Ascending aorta (tissue), 2 donors: ENCODE measurements around the gene JAZF1. TPM values are rescaled to one million over a fixed set of nuclear protein-coding genes. Genes with fewer than 3 reads are reported as not detected.
A peak's percentile ranks its signal among the peaks of the same experiment; 100 is the strongest.

Experiments used
- DNase-seq, 2 donors: peaks; one replicate each; pipeline ENCODE4 v3.0.0-alpha.2; 2019; ENCODE audit warnings: low spot score in 2 of 2
- H3K27ac ChIP-seq, 2 donors: fragments of 200-600 bp; sonication (generic); one replicate each; pipeline ENCODE4 v1.5.1; 2016 to 2017; ENCODE audit warnings: mild to moderate bottlenecking in 1 of 2
- H3K27me3 ChIP-seq: fragments of 200-600 bp; sonication (generic); one replicate; pipeline ENCODE4 v1.5.1; 2017
- H3K36me3 ChIP-seq, 2 donors: fragments of 200-600 bp; sonication (generic); one replicate each; pipeline ENCODE4 v1.5.1; 2016
- H3K4me1 ChIP-seq, 2 donors: fragments of 200-600 bp; sonication (generic); one replicate each; pipeline ENCODE4 v1.5.1; 2016 to 2017; ENCODE audit warnings: mild to moderate bottlenecking in 1 of 2
- H3K4me3 ChIP-seq, 2 donors: fragments of 200-600 bp; sonication (generic); one replicate each; pipeline ENCODE4 v1.5.1; 2016 to 2017; ENCODE audit warnings: mild to moderate bottlenecking in 1 of 2
- H3K9me3 ChIP-seq, 2 donors: fragments of 200-600 bp; sonication (generic); one replicate each; pipeline ENCODE4 v1.5.1; 2016
- intact Hi-C: fragments of 100-400 bp; cut with DNase I; formaldehyde crosslinking; loops from one replicate; pipeline ENCODE4 v1.15.1; 2023
- total RNA-seq: library from RNA; depleted of rRNA; stranded (reverse); fragments of >200 nt; gene quantifications from one replicate; pipeline ENCODE4 v1.1.0, GENCODE V29; 2016
- TF ChIP-seq, protein P1 (sequence below), 3 experiments: fragments of 200-600 bp in 2 of 3; fragments of 450-650 bp in 1 of 3; sonication (generic) in 2 of 3; IDR thresholded peaks; one replicate each; pipeline ENCODE4 v1.5.1; 2016 to 2019; ENCODE audit warnings: antibody characterized with exemption in 3 of 3, mild to moderate bottlenecking in 1 of 3, moderate library complexity in 1 of 3

JAZF1 gene
- total RNA-seq, result 37.7 TPM

DNA sequence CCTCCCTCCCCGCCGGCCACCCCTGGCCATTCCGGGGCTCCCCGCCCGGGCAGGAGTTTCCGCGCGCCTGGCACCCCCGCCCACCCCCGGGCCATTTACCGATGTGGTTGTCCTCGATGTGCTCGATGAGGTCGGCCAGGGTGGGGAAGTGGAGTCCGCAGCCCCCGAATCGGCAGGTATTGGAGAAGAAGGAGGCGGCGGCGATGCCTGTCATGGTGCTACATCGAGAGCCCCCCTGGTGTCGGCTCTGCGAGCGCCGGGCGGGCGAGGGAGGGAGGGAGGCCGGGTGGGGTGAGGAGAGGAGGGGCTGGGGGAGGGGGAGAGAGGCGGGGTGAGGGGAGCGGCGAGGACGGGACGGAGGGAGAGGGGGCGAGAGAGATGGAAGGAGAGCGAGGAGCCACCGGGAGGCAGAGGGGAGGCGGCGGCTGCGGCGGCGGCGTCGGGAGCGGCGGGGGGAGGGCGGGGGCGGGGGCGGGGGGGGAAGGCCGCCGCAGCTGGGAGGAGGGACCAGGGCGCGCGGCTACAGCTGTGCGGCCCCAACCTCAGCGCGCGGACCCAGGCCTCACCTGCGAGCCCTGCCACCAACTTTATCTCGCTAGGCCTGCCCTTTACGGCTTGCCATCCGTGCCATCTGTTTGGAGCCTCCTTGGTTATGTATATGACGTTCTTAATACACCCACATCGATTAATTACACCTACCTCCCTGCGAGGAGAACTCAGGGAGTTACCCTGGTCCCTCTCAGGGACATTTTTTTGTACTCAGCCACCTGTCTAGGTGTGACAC lies at the start of gene JAZF1:
Gene JAZF1 (minus strand): TSS at position 432 of the 784 bp plus-strand sequence.
- peak within 1 kb of the TSS; percentile 91 to 100 for H3K4me3 ChIP-seq
- H3K4me1 ChIP-seq, result peaks cover 0 to 11% of the 10 kb centered on the region in 2 donors
- peak in 1 of 2 donors; percentile 76 for DNase-seq
- H3K9me3 ChIP-seq, result no peaks in the 10 kb centered on the region
- no peaks in the 10 kb centered on the region for H3K36me3 ChIP-seq
- intact Hi-C loops, result no loop called here
- no peaks in the 10 kb centered on the region for H3K27me3 ChIP-seq
- TF ChIP-seq, protein P1, sequence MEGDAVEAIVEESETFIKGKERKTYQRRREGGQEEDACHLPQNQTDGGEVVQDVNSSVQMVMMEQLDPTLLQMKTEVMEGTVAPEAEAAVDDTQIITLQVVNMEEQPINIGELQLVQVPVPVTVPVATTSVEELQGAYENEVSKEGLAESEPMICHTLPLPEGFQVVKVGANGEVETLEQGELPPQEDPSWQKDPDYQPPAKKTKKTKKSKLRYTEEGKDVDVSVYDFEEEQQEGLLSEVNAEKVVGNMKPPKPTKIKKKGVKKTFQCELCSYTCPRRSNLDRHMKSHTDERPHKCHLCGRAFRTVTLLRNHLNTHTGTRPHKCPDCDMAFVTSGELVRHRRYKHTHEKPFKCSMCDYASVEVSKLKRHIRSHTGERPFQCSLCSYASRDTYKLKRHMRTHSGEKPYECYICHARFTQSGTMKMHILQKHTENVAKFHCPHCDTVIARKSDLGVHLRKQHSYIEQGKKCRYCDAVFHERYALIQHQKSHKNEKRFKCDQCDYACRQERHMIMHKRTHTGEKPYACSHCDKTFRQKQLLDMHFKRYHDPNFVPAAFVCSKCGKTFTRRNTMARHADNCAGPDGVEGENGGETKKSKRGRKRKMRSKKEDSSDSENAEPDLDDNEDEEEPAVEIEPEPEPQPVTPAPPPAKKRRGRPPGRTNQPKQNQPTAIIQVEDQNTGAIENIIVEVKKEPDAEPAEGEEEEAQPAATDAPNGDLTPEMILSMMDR (IDR thresholded peaks at IDR 0.05), result peak in 1 of 3 experiments; percentile 8
- peak within 1 kb of the TSS; percentile 84 to 89 for H3K27ac ChIP-seq

GRCh38 chr7:28230261-28230660 lies 49.7 kb upstream of the JAZF1 start:
- no peaks in the 10 kb centered on the region for H3K36me3 ChIP-seq
- no peak overlapping the region for H3K4me3 ChIP-seq
- H3K27me3 ChIP-seq, result no peaks in the 10 kb centered on the region
- TF ChIP-seq, protein P1 (IDR thresholded peaks at IDR 0.05), result no peak
- no peak for DNase-seq
- H3K27ac ChIP-seq, result no peak overlapping the region
- H3K9me3 ChIP-seq, result no peaks in the 10 kb centered on the region
- intact Hi-C loops, result no loop called here
- no peaks in the 10 kb centered on the region for H3K4me1 ChIP-seq

DNA sequence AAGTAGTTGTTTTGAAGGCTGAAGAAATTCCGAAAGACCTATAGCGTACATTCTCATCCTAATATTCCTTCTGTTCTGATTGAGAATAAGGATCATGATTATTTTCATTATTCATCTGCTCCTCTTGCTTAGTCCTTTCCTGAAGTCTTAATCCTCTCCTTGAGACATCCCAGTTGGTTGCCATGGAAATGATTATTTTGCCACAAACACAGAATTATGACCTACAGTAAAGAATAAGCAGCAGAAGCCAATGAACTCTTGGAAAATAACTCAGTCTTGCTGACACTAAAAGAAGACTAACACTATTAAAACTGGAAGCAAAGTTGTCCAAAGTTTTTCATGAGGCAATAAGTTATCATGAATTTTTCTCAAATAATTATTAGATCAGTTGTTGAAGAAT lies 47.8 kb upstream of the JAZF1 start:
- no peaks in the 10 kb centered on the region for H3K4me1 ChIP-seq
- TF ChIP-seq, protein P1 (IDR thresholded peaks at IDR 0.05), result no peak
- H3K4me3 ChIP-seq, result no peak overlapping the region
- intact Hi-C loops, result no loop called here
- no peak overlapping the region for H3K27ac ChIP-seq
- H3K9me3 ChIP-seq, result no peaks in the 10 kb centered on the region
- no peaks in the 10 kb centered on the region for H3K27me3 ChIP-seq
- DNase-seq, result no peak
- H3K36me3 ChIP-seq, result no peaks in the 10 kb centered on the region

GRCh38 chr7:28226003-28226402 lies 45.4 kb upstream of the JAZF1 start:
- Histone ChIP-seq H3K9me3 (no peaks in the 10 kb centered on the region), H3K27ac (no peak overlapping the region), H3K36me3 (no peaks in the 10 kb centered on the region), H3K27me3 (no peaks in the 10 kb centered on the region), H3K4me1 (no peaks in the 10 kb centered on the region), H3K4me3 (no peak overlapping the region)
- no peak for DNase-seq
- intact Hi-C loops, result no loop called here
- TF ChIP-seq, protein P1 (IDR thresholded peaks at IDR 0.05), result no peak

DNA sequence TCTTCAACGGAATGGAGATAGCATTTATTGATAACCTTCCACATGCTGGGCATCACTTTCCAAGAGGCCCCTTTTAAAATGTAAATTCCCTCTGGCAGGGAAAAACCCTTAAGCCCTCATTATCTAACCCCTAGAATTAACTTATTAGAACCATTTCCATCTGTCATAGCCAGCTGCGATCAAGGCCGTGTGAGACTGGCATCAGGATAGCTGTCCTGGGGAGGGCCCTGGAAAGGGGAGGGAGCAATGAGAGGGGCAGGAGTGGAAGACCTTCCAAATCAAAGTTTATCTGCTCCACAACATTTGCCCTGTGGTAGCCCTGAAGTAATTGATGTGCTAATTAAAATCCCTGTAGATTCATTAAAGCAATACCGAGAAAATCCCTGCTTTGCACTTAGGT lies 45.0 kb upstream of the JAZF1 start:
- intact Hi-C loops, result no loop called here
- Histone ChIP-seq H3K27me3 (no peaks in the 10 kb centered on the region), H3K4me3 (no peak overlapping the region), H3K4me1 (no peaks in the 10 kb centered on the region), H3K9me3 (no peaks in the 10 kb centered on the region), H3K36me3 (no peaks in the 10 kb centered on the region), H3K27ac (no peak overlapping the region)
- no peak for DNase-seq
- TF ChIP-seq, protein P1 (IDR thresholded peaks at IDR 0.05), result no peak
